Fibroblast of the aortic adventitia (primary cell): Measurements from ENCODE around the gene TMA7B. TPM values are rescaled to one million over a fixed set of nuclear protein-coding genes. Genes with fewer than 3 reads are reported as not detected.
"Not testable (repeated sequence)": the region's sequence is repeated elsewhere in the genome, so short reads cannot be mapped to it uniquely, and the experiment has no call there.

ENCODE experiments used
- DNase-seq: peaks from one replicate; pipeline ENCODE4 v3.0.0-alpha.2; 2010; ENCODE audit warnings: low read depth
- H3K4me3 ChIP-seq: 2 replicates; pipeline ENCODE4 v1.5.1; 2011; ENCODE audit warnings: low read depth, mild to moderate bottlenecking, control low read depth, low read length, moderate library complexity
- total RNA-seq: library from RNA; depleted of rRNA; stranded (reverse); fragments of >200 nt; gene quantifications from 2 replicates; pipeline ENCODE4 v1.2.3, GENCODE V29; 2012; ENCODE audit warnings: low replicate concordance
- TF ChIP-seq, protein P1 (sequence below): IDR thresholded peaks from 2 replicates; pipeline ENCODE4 v1.5.1; 2011; ENCODE audit warnings: mild to moderate bottlenecking, low read length, control low read depth, inconsistent platforms; ENCODE audit not compliant: insufficient read depth

Gene TMA7B
- total RNA-seq, 1 donor: not detected

DNA sequence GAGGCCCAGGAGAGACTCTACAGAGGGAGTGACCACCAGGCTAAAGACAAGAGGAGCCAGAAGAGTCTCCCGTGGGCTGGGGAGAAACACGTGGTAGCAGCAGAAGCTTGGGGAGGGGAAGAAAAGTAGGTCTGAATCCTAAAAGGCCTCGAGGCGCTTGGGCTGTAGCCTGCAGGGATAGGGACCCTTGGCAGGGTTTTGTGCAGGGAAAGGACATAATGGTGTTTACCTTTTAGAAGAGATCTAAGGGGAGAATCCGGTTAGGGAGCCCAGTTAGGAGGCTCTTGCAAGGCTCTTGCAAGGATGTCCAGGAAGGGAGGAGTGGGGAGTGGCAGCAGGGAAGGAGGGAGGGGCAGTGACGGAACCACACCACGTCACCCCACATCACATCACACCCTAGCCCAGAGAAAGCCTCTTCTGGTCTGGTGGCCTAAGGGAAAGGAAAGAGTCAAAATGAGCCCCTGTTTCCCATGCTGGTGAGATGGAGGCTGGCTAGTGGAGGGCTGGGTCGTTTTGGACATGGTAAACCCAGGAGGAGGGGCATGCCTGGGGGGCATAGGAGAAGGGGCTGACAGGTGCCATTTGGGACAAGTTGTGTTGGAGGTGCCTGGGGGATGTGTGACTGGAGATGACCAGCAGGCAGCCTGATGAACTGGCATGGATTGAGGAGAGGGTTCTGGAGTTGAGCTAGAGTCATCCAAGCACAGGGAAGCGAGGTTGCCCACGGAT, 28.4 kb downstream of the TMA7B start:
- H3K4me3 ChIP-seq: no peak overlapping the region
- no peak for DNase-seq
- TF ChIP-seq, protein P1, sequence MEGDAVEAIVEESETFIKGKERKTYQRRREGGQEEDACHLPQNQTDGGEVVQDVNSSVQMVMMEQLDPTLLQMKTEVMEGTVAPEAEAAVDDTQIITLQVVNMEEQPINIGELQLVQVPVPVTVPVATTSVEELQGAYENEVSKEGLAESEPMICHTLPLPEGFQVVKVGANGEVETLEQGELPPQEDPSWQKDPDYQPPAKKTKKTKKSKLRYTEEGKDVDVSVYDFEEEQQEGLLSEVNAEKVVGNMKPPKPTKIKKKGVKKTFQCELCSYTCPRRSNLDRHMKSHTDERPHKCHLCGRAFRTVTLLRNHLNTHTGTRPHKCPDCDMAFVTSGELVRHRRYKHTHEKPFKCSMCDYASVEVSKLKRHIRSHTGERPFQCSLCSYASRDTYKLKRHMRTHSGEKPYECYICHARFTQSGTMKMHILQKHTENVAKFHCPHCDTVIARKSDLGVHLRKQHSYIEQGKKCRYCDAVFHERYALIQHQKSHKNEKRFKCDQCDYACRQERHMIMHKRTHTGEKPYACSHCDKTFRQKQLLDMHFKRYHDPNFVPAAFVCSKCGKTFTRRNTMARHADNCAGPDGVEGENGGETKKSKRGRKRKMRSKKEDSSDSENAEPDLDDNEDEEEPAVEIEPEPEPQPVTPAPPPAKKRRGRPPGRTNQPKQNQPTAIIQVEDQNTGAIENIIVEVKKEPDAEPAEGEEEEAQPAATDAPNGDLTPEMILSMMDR: no peak

DNA sequence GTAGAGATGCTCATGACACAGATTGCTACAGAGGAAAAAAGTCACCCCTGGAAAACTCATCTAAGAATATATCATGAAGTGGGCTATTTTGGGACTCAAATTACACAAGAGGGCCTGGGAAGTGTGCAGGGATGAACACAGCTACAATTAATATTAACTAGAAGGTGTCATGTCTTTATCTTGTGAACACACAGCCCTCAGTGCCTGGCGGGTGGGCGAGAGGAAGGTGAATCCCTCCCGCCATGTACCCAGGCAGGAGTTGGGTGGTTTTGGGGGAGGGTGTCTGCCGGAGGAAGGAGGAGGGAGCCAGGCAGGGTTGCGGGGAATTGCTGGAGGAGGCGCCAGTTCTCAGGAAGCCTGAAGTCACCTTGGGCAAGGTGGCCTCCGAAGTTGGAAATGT, 29.4 kb downstream of the TMA7B start:
- no peak for DNase-seq
- H3K4me3 ChIP-seq: no peak overlapping the region
- TF ChIP-seq, protein P1: no peak

DNA sequence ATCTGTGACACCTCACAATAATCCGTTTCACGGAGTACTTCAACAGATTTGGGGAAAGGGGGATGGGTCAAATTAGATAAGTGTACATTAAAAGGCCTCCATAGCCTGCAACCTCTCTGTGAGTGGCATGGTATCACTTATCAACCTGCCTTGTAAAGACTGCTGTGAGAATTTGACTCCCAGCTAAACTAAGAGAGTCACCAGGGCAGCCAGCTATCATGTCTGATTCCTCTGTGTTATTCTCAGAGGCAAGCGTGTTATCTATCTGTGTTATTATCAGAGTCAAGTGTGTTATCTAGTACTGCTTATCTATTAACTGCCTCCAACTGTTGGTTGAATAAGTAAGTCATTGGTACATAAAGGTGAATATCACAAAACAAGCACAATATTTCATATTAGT, 30.5 kb downstream of the TMA7B start:
- no peak for DNase-seq

DNA sequence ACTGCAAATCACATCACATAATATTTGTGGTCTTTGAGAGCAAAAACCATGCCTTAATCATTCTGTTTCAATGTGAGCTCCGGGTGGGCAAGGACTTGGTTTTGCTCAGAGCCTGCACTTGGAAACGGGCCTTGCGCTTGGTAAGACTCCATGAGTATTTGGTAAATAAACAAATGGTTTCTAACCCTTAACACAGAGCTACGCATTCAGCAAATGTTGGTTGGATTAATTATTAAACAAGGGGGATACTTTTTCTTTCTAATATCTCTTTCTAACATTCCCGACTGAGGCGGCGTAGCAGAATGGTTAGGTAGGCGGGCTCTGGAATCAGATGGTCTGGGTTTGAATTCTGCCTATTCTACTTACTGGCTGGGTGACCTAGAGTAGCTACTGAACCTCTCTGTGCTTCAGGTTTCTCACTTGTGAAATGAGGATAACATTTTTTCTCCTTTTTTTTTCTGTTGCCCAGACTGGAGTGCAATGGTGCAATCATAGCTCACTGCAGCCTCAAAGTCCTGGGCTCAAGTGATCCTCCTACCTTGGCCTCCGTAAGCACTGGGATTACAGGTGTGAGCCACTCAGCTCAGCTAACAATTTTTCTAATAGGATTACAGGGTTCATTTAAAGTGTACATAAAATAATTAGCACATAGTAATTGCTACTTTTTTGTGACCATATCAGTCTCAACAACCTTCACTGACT, 31.1 kb downstream of the TMA7B start:
- TF ChIP-seq, protein P1: no peak
- no peak for DNase-seq
- no peak overlapping the region for H3K4me3 ChIP-seq

More for the DNA sequence above, 30.5 kb downstream of the TMA7B start:
- TF ChIP-seq, protein P1: no peak
- H3K4me3 ChIP-seq: no peak overlapping the region

DNA sequence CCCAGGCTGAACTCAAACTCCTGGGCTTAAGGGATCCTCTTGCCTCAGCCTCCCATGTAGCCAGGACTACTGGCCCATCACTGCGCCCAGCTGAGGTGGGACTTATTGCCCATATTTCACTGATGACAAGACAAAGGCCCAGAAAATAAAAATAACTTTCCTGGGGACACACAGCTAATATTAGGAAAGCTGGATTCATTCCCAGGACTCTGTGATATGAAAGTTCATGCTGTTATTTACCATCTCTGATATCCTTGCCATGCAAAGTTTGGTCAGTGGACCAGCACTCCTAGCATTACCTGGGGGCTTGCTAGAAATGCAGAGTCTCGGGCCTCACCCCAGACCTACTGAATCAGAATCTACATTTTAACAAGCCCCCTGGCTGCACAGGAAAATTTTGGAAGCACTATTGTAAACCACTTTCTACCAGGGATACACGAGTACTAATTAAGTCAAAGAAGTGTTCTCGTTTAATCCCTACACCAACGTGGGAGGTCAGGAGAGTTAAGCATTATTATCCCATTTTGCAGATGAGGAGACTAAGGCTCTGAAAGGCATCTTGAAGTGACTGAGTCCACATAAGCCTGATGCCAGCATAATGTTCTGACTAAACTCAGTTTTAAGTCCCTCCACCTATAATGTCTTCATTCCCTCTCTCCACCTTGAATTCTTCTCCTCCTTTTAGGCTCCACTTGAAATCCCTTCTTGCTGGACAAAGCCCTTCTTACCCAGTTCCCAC, 32.1 kb downstream of the TMA7B start:
- no peak for DNase-seq
- TF ChIP-seq, protein P1: no peak
- no peak overlapping the region for H3K4me3 ChIP-seq

DNA sequence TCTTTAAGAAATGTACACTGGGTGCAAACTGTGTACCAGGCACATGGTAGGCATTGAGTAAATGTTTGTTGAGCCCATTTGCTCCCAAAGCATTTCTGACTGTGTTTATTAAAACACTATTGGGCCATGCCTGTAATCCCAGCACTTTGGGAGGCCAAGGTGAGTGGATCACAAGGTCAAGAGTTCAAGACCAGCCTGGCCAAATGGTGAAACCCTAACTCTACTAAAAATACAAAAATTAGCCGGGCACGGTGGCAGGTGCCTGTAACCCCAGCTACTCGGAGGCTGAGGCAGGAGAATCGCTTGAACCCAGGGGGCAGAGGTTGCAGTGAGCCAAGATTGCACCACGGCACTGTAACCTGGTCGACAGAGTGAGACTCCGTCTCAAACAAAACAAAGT, 32.7 kb downstream of the TMA7B start:
- not testable (repeated sequence) for DNase-seq

DNA sequence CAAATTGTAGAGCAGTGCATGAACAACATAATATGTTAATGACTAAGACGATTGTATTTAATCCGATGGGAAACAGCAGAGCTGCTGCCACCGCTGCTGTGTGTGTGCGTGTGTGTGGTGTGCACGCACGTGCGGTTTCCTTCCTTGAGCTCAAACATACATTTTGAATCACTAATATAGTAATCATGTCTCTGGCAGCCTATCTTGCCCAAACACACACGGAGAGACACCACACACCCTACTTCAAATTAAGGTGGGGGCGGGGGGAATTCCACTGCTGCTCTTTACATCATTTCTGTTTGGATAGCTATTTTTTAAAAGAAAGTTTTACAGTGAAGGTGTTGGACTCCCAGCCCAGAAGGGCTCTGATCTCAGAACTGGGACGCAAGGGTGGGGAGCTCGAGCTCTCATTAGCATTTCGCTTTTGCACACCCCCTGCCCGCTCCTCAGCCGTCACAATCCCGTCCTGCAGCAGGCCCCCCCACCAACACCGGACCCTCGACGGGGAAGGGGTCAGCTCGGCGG, 33.9 kb downstream of the TMA7B start:
- no peak overlapping the region for H3K4me3 ChIP-seq
- no peak for DNase-seq
- TF ChIP-seq, protein P1: no peak

More for the DNA sequence above, 32.7 kb downstream of the TMA7B start:
- not testable (repeated sequence) for H3K4me3 ChIP-seq
